Osteoblast (primary cell): Measurements from ENCODE around the gene RNF115. TPM values are rescaled to one million over a fixed set of nuclear protein-coding genes. Genes with fewer than 3 reads are reported as not detected.

Experiments used
- DNase-seq: peaks from one replicate; pipeline ENCODE4 v3.0.0; 2011; ENCODE audit warnings: low spot score, mixed read lengths; ENCODE audit not compliant: insufficient read length; ENCODE audit errors: missing footprints
- H2AFZ ChIP-seq: 2 replicates; pipeline ENCODE4 v1.6.0; 2011; ENCODE audit warnings: mild to moderate bottlenecking, low read length
- H3K27ac ChIP-seq: 2 replicates; pipeline ENCODE4 v1.5.1; 2011; ENCODE audit warnings: mild to moderate bottlenecking, low read depth, low read length, moderate library complexity
- H3K27me3 ChIP-seq: 2 replicates; pipeline ENCODE4 v1.6.0; 2012; ENCODE audit warnings: mild to moderate bottlenecking, control low read depth, inconsistent platforms, low read length, moderate library complexity; ENCODE audit not compliant: insufficient read depth
- H3K36me3 ChIP-seq: 2 replicates; pipeline ENCODE4 v1.5.1; 2011; ENCODE audit warnings: mild to moderate bottlenecking, low read length, control low read depth, moderate library complexity; ENCODE audit not compliant: insufficient read depth
- H3K4me1 ChIP-seq: 2 replicates; pipeline ENCODE4 v1.5.1; 2011; ENCODE audit warnings: mild to moderate bottlenecking, low read length, control low read depth, moderate library complexity; ENCODE audit not compliant: insufficient read depth
- H3K4me2 ChIP-seq: 2 replicates; pipeline ENCODE4 v1.6.0; 2011; ENCODE audit warnings: mild to moderate bottlenecking, low read length; ENCODE audit not compliant: insufficient read depth
- H3K4me3 ChIP-seq: fragments of 200-600 bp; sonication (generic); 3 replicates; pipeline ENCODE4 v1.5.1; 2012; ENCODE audit warnings: mild to moderate bottlenecking, low read length, inconsistent platforms; ENCODE audit not compliant: insufficient read depth
- H3K79me2 ChIP-seq: 2 replicates; pipeline ENCODE4 v1.6.0; 2012; ENCODE audit warnings: mild to moderate bottlenecking, low read length, control low read depth, inconsistent platforms; ENCODE audit not compliant: insufficient read depth
- H3K9me3 ChIP-seq: 2 replicates; pipeline ENCODE4 v1.5.1; 2011; ENCODE audit warnings: low read depth, low read length, control low read depth
- H4K20me1 ChIP-seq: 2 replicates; pipeline ENCODE4 v1.6.0; 2012; ENCODE audit warnings: mild to moderate bottlenecking, low read length, control low read depth; ENCODE audit not compliant: insufficient read depth
- CTCF ChIP-seq: IDR thresholded peaks from 2 replicates; pipeline ENCODE4 v1.5.1; 2011; ENCODE audit warnings: mild to moderate bottlenecking, low read depth, low read length, moderate library complexity; ENCODE audit errors: extremely low read depth
- total RNA-seq: library from RNA; depleted of rRNA; stranded (reverse); fragments of >200 nt; gene quantifications from 2 replicates; pipeline ENCODE4 v1.2.3, GENCODE V29; 2012

Gene RNF115
- total RNA-seq, 1 donor, result 23.2 TPM

GRCh38 chr1:145806844-145807243 is 17.1 kb downstream of the RNF115 start:
- H3K27me3 ChIP-seq, result no peaks in the 10 kb centered on the region
- no peak overlapping the region for H2AFZ ChIP-seq
- no peak for TF ChIP-seq CTCF
- peaks cover 9% of the 10 kb centered on the region for H3K4me1 ChIP-seq
- H3K4me3 ChIP-seq, result no peak overlapping the region
- no peak overlapping the region for H3K27ac ChIP-seq
- H3K4me2 ChIP-seq, result no peak overlapping the region
- H3K79me2 ChIP-seq, result peaks cover 73% of the 10 kb centered on the region
- H3K36me3 ChIP-seq, result no peaks in the 10 kb centered on the region
- no peak for DNase-seq
- no peaks in the 10 kb centered on the region for H3K9me3 ChIP-seq
- peaks cover 45% of the 10 kb centered on the region for H4K20me1 ChIP-seq

- Histone ChIP-seq H3K27me3 (no peaks in the 10 kb centered on the region), H3K27ac (no peak overlapping the region), H3K4me1 (peaks cover 9% of the 10 kb centered on the region), H3K79me2 (peaks cover 77% of the 10 kb centered on the region), H3K9me3 (no peaks in the 10 kb centered on the region), H3K4me3 (no peak overlapping the region), H2AFZ (no peak overlapping the region), H3K4me2 (no peak overlapping the region), H4K20me1 (peaks cover 45% of the 10 kb centered on the region), H3K36me3 (no peaks in the 10 kb centered on the region)
- no peak for DNase-seq
- no peak for TF ChIP-seq CTCF
Observed at GRCh38 chr1:145806408-145806807, 17.5 kb downstream of the RNF115 start.

GRCh38 chr1:145805057-145805456 is 18.8 kb downstream of the RNF115 start:
- Histone ChIP-seq H3K4me2 (no peak overlapping the region), H3K36me3 (no peaks in the 10 kb centered on the region), H3K27me3 (no peaks in the 10 kb centered on the region), H3K27ac (no peak overlapping the region), H2AFZ (no peak overlapping the region), H3K4me1 (peaks cover 9% of the 10 kb centered on the region), H3K79me2 (peaks cover 90% of the 10 kb centered on the region), H4K20me1 (peaks cover 48% of the 10 kb centered on the region), H3K4me3 (no peak overlapping the region), H3K9me3 (no peaks in the 10 kb centered on the region)
- no peak for DNase-seq
- TF ChIP-seq CTCF, result no peak

GRCh38 chr1:145804235-145805045 is 19.5 kb downstream of the RNF115 start:
- H3K27ac ChIP-seq, result no peak overlapping the region
- no peaks in the 10 kb centered on the region for H3K27me3 ChIP-seq
- peak; percentile 27 for DNase-seq
- no peak overlapping the region for H2AFZ ChIP-seq
- no peaks in the 10 kb centered on the region for H3K9me3 ChIP-seq
- peaks cover 9% of the 10 kb centered on the region for H3K4me1 ChIP-seq
- H4K20me1 ChIP-seq, result peaks cover 49% of the 10 kb centered on the region
- no peak for TF ChIP-seq CTCF
- peaks cover 97% of the 10 kb centered on the region for H3K79me2 ChIP-seq
- no peak overlapping the region for H3K4me2 ChIP-seq
- no peak overlapping the region for H3K4me3 ChIP-seq
- H3K36me3 ChIP-seq, result no peaks in the 10 kb centered on the region
